GM18951 (cell line): ENCODE results near the gene DNAH3.
"Not testable (repeated sequence)": the region's sequence is repeated elsewhere in the genome, so short reads cannot be mapped to it uniquely, and the experiment has no call there.

ENCODE experiments used
- POLR2A ChIP-seq: IDR thresholded peaks from 4 replicates; pipeline ENCODE4 v1.6.1; 2011; ENCODE audit warnings: mild to moderate bottlenecking; ENCODE audit not compliant: insufficient read length, insufficient read depth; ENCODE audit errors: extremely low read depth
- in situ Hi-C: fragments of 300-500 bp; cut with MboI; formaldehyde crosslinking; loops from one replicate; pipeline ENCODE4 v1.12.0; 2022; ENCODE audit warnings: low sequenced_read_pairs, mixed read lengths, inconsistent platforms; ENCODE audit not compliant: unreplicated experiment

The DNAH3 gene

DNA sequence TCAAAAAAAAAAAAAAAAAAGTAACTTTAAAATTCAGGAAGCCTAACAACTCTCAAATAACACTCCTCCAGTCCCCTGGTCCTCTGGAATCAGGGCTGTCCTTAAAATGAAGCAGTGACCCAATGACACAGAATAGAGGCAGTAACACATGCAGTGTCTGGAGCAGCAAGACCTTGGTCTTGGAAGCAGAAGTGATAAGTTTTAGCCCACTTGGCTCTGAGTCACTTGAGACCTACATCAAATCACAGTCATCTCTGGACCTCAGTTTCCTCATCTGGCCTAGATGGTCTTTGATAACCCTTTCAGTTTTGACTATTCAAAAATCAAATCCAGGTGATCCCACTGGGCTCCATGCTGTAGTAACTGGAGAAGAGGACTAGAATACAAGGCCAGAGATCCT, 211.0 kb downstream of the DNAH3 start:
- in situ Hi-C loops: no loop called here
- no peak for TF ChIP-seq POLR2A

DNA sequence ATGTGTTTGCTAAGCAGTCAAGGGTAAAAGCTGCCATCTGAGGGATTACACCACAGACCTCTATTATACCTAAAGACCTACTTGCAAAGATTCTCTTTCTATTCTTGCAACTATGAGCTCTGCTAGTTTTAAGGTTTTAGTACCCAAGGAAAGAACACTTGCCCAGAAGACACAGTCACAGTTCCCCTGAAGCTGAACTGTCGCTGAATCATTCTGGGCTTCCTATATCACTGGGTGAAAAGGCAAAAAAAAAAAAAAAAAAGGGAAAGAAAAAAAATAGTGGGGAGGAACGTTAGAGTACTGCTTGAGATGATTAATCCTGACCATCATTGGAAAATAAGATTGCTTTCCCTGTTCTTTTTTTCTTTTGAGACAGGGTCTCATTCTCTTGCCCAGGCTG, 212.2 kb downstream of the DNAH3 start:
- in situ Hi-C loops: no loop called here
- TF ChIP-seq POLR2A: no peak

DNA sequence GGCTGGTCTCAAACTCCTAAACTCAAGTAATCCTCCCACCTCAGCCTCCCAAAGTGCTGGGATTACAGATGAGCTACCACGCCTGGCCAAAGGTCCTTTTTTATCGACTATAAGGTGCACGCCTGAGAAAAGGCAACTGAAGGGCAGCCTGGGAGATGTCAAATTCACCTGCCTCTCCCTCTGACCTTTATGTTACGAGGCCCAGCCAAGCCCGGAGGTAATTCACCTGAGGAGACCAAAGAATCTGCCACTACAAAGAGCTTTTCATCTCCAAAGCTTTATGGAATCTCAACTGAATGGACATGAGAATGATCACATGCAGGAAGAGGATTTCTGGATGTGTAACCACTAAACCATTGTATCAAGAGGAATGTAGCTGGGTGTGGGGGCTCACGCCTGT, 212.9 kb downstream of the DNAH3 start:
- in situ Hi-C loops: no loop called here
- no peak for TF ChIP-seq POLR2A

GRCh38 chr16:20933589-20933988, 217.1 kb downstream of the DNAH3 start:
- no peak for TF ChIP-seq POLR2A
- in situ Hi-C loops: no loop called here

DNA sequence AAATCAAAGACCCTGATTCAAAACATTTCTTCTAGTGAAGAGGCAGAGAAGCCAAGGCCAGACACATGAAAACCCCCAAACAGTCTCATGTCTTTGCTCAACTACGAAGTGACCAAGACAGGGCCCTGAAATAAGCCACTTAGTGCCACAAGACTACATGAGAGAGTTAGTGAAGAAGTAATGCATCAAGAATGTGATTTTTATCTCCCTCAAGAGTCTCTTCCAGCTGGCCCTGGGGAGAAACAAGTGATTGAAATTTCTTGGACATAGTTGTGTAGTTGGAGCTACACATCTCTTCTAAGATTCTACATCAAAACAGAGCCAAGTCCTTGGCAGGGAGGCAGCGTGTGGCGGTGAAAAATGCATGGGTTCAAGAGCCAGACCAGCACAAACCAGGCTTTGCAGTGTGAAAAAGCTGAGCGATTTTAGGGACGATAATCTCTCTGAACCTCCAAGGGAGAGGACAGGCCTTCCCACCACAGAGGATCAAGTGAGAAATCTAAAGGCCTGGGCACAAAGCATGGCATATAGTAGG, 219.5 kb downstream of the DNAH3 start:
- no peak for TF ChIP-seq POLR2A
- in situ Hi-C loops: no loop called here

- in situ Hi-C loops: no loop called here
- no peak for TF ChIP-seq POLR2A
Observed at GRCh38 chr16:20930365-20930690, 220.3 kb downstream of the DNAH3 start.

DNA sequence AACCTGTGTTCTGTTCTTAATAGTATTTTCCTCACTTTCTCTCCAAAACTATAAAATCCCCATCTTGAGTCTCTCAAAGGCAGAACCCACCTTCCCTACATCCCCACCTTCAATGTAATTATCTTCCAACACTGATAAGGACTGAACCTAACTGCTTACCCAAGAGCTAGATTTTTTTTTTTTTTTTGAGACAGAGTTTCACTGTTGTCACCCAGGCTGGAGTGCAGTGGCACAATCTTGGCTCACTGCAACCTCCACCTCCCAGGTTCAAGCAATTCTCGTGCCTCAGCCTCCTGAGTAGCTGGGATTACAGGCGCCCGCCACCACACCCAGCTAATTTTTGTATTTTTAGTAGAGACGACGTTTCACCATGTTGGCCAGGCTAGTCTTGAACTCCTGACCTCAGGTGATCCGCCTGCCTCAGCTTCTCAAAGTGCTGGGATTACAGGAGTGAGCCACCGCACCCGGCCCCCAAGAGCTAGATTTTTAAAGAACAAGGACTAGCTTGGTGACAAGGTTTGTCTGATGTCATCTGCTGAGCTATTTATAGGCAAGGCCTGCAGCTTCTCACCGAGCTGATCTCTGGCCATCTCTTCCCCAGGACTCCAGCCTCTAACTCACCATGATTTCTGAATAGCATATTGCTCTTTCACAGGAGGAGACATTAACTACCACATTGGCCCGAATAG, 220.8 kb downstream of the DNAH3 start:
- in situ Hi-C loops: not testable (repeated sequence)

- in situ Hi-C loops: no loop called here
- no peak for TF ChIP-seq POLR2A
Observed at GRCh38 chr16:20928774-20929411, 221.8 kb downstream of the DNAH3 start.

DNA sequence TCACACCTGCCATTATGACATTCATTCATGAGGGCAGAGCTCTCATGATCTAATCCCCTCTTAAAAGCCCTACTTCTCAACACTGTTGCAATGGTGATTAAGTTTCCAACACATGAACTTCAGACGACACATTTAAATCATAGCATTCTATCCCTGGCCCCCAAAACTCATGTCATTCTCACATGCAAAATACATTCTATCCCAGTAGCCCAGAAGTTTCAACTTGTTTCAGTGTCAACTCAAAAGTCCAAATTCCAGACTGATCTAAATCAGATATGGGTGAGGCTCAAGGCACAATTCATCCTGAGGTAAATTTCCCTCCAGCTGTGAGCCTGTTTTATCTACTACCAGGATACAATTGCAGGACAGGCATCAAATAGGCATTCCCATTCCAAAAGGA, 224.9 kb downstream of the DNAH3 start:
- in situ Hi-C loops: no loop called here
- no peak for TF ChIP-seq POLR2A

DNA sequence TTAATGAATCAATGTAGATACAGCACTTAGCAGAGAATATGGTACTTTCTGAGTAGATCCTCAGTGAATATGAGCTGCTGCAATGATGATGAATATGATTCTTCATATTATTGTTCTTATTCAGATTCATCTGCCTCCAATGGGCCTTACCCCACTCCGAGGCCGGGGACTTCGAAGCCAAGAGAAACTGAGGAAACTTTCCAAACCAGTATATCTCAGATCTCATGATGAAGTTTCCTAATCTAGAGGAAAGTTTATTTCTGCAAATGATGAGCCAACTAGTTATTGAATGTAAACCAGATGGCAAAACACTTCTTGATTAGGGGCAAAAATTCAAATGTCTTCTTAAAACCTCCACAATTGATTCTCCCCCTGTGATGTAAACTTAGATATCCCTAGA, 226.8 kb downstream of the DNAH3 start:
- TF ChIP-seq POLR2A: no peak
- in situ Hi-C loops: no loop called here

GRCh38 chr16:20920799-20921198, 229.8 kb downstream of the DNAH3 start:
- no peak for TF ChIP-seq POLR2A
- in situ Hi-C loops: no loop called here

GRCh38 chr16:20920091-20920490, 230.6 kb downstream of the DNAH3 start:
- TF ChIP-seq POLR2A: no peak
- in situ Hi-C loops: no loop called here

DNA sequence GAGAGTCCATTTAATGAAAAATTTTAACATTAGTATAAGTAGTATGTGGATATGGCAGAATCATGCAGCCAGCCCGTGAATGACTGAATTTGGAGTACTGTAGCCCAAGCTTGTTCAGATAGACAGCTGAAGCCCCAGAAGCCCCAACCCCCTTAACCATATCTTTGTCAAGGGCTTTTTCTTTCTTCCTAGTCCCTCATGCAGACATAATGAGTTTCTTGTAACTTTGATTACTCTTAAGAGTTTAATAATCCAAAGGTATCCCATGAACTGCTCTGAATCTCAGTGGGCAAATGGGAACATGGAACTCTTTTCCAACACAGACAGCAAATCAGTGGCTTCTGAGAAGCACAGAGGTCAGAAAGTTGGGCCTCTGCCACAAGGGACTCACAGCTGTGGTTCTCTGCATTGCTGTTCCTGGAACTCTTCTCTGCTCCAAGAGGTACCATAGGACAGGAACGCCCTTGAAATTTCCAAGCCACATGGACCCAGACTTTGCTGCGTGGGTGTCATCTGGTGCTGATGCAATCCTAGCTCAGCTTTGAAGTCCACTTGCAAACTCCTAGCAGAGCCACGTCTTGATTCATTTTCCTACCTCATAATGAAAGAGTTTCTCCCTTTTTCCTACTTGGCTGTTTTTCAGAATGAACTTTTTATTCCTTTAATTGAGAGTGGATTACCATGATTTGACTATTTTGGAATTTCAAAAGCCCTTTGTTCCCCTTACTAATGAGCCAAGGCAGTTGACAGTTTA, 232.0 kb downstream of the DNAH3 start:
- in situ Hi-C loops: no loop called here

DNA sequence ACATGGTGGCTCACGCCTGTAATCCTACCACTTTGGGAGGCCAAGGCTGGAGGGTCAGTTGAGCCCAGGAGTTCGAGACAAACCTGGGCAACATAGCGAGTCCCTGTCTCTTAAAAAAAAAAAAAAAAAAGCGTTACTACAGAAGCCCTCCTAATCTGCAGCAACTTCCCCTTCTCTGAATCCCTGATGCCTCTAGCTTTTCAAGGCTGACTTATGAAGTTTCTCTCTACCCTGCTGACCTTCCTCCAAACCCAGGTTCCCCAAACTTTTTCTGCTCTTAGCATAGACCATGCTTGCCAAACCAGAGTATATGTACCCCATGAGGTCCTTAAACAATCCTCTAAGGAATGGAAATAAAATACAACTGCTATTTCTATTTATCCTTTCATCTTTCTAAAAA, 233.7 kb downstream of the DNAH3 start:
- in situ Hi-C loops: no loop called here
- TF ChIP-seq POLR2A: no peak

More for the DNA sequence above, 232.0 kb downstream of the DNAH3 start:
- TF ChIP-seq POLR2A: no peak
